NCI-H2196 (cell line): ENCODE results near the gene MYRIP.

Experiments used
- DNase-seq: peaks from one replicate; lab custom pipeline; 2025; ENCODE audit not compliant: unreplicated experiment; lab: John Stamatoyannopoulos, UW

Gene MYRIP

DNA sequence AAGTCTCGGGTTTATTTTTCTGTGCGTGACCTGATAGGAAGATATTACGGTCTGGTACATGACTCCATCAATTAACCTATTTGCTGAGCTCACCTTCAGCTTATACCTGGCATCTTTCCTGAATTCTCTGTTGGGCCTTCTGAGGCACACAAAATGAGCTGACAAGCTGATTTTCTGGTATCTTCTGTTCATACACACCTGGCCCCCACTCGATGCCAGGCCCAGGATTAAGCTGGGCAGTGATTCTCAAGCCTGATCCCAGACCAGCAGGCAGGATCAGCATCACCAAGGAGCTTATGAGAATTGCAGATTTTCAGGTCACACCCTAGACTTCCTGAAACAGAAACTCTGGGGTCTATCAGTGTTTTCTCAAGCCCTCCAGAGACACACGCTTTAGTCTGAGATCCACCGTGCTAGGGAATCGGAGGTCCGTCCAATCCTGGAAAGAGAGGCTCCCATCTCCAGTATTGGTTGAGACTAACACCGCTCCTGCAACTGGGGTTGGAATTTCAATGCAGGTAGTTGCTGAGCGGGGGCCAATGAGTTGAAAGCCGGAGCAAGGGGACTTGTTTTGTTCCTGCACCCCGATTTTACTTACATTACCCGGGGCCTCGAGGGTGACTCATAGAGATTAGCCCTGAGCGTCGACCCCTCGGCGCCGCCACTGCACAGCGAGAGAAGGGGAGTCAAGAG, 499.5 kb downstream of the MYRIP start:
- DNase-seq, result no peak

DNA sequence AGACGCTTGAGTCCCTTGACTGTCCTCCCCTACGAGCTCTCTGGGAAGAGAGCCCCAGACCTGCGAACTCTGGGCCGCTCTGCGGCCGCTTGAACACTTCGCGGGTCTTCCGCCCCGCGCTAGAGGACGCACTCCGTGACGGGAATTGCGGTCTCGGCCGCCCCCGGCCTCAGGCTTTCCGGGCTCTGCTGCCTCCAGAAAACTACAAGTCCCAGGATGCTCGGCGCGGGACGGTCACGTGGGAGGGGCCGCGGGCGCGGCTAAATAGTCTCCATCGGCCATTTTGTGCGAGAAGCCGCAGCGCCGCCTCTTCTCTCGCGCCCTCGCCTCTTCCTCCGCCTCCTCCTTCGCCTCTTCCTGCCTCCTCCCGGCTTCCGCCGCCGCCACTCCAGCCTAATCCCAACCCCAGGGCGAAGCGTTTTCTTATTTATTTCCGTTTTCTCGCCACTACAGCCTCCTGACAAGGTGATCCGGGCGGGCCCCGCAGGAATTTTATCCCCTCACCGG, 500.1 kb downstream of the MYRIP start, which contains the start of gene EIF1B:
TSS of gene EIF1B (plus strand) at position 290 of the 507 bp plus-strand sequence. CDS start 235 bp downstream, outside the sequence.
- peak; percentile 89 for DNase-seq
